HFFc6 (cell line): Measurements from ENCODE around the gene LMBR1L. TPM values are rescaled to one million over a fixed set of nuclear protein-coding genes. Genes with fewer than 3 reads are reported as not detected.

Source experiments
- DNase-seq: peaks from one replicate; pipeline ENCODE4 v3.0.0-alpha.2; 2018
- H3K27ac Mint-ChIP-seq: 2 replicates; pipeline ENCODE4 v1.8.0; 2020; ENCODE audit warnings: mild to moderate bottlenecking, mixed read lengths
- H3K27me3 Mint-ChIP-seq: 2 replicates; pipeline ENCODE4 v1.8.0; 2021; ENCODE audit warnings: mild to moderate bottlenecking, moderate library complexity, mixed read lengths; ENCODE audit not compliant: insufficient read depth
- H3K36me3 Mint-ChIP-seq: 2 replicates; pipeline ENCODE4 v1.8.0; 2021; ENCODE audit warnings: low read depth, mixed read lengths
- H3K4me1 Mint-ChIP-seq: 2 replicates; pipeline ENCODE4 v1.8.0; 2020; ENCODE audit warnings: low read depth, mixed read lengths
- H3K4me3 Mint-ChIP-seq: 2 replicates; pipeline ENCODE4 v1.8.0; 2020; ENCODE audit warnings: mild to moderate bottlenecking, moderate library complexity, mixed read lengths
- H3K9me3 Mint-ChIP-seq: 2 replicates; pipeline ENCODE4 v1.8.0; 2020; ENCODE audit warnings: mild to moderate bottlenecking, mixed read lengths
- CTCF ChIP-seq: fragments of 200-600 bp; sonication (generic); IDR thresholded peaks from 2 replicates; pipeline ENCODE4 v1.5.0; 2021; ENCODE audit warnings: antibody characterized with exemption, mild to moderate bottlenecking
- total RNA-seq, 6 experiments: library from RNA; stranded (reverse); fragmentation: NEBNext Ultra II Directional; extraction: Animal tissue kit (Norgen Biotek cat#: 25700); gene quantifications; 2 replicates in 1 of 6; 3 replicates in 5 of 6; pipeline ENCODE4 v1.2.3, GENCODE V29; 2021

Gene LMBR1L
- total RNA-seq, 6 experiments from 2014 or later = 23.0 to 31.0 (median 26.2) TPM

- DNase-seq = no peak
- H3K36me3 Mint-ChIP-seq = no peaks in the 10 kb centered on the region
- H3K9me3 Mint-ChIP-seq = no peaks in the 10 kb centered on the region
- H3K4me3 Mint-ChIP-seq = peak overlapping the region; percentile 96
- H3K27me3 Mint-ChIP-seq = peaks cover 9% of the 10 kb centered on the region
- H3K27ac Mint-ChIP-seq = peak overlapping the region; percentile 83
- no peak for TF ChIP-seq CTCF
- H3K4me1 Mint-ChIP-seq = peaks cover 34% of the 10 kb centered on the region
Observed at GRCh38 chr12:49109641-49110463, 795 bp downstream of the LMBR1L start.

- Mint-ChIP-seq H3K27me3 (peaks cover 6% of the 10 kb centered on the region), H3K36me3 (no peaks in the 10 kb centered on the region), H3K9me3 (no peaks in the 10 kb centered on the region), H3K4me1 (peaks cover 34% of the 10 kb centered on the region), H3K27ac (peak overlapping the region; percentile 83), H3K4me3 (peak overlapping the region; percentile 96)
- DNase-seq = peak; percentile 27
- TF ChIP-seq CTCF = no peak
Observed at GRCh38 chr12:49108958-49109404, 1.7 kb downstream of the LMBR1L start.

GRCh38 chr12:49105504-49106084, 5.1 kb downstream of the LMBR1L start:
- no peaks in the 10 kb centered on the region for H3K9me3 Mint-ChIP-seq
- H3K36me3 Mint-ChIP-seq = no peaks in the 10 kb centered on the region
- peaks cover 2% of the 10 kb centered on the region; the same call in 1 of the 2 replicates for H3K27me3 Mint-ChIP-seq
- peaks cover 28% of the 10 kb centered on the region for H3K4me1 Mint-ChIP-seq
- no peak overlapping the region for H3K4me3 Mint-ChIP-seq
- DNase-seq = no peak
- peak overlapping the region; percentile 51 for H3K27ac Mint-ChIP-seq
- TF ChIP-seq CTCF = no peak

- DNase-seq = no peak
- Mint-ChIP-seq H3K4me3 (no peak overlapping the region), H3K36me3 (no peaks in the 10 kb centered on the region), H3K4me1 (peaks cover 27% of the 10 kb centered on the region), H3K9me3 (no peaks in the 10 kb centered on the region), H3K27ac (no peak overlapping the region), H3K27me3 (no peaks in the 10 kb centered on the region; the same call in 1 of the 2 replicates)
- TF ChIP-seq CTCF = no peak
Observed at GRCh38 chr12:49104822-49105221, 5.8 kb downstream of the LMBR1L start.

GRCh38 chr12:49100380-49100779, 10.3 kb downstream of the LMBR1L start:
- Mint-ChIP-seq H3K36me3 (0 out of 2 replicates have a peak, but pooled peaks cover 5% of the 10 kb centered on the region), H3K27me3 (peaks cover 4% of the 10 kb centered on the region), H3K4me1 (peaks cover 1% of the 10 kb centered on the region; the same call in 1 of the 2 replicates), H3K27ac (no peak overlapping the region), H3K9me3 (no peaks in the 10 kb centered on the region), H3K4me3 (no peak overlapping the region)
- no peak for DNase-seq
- TF ChIP-seq CTCF = no peak
